GM12874 (cell line): ENCODE results near the gene CCDC9.
A peak's percentile ranks its signal among the peaks of the same experiment; 100 is the strongest.

Experiments
- CTCF ChIP-seq: IDR thresholded peaks from 2 replicates; pipeline ENCODE4 v1.5.1; 2011; ENCODE audit warnings: low read depth, mild to moderate bottlenecking, control low read depth, low read length, moderate library complexity; ENCODE audit not compliant: insufficient read depth

Gene CCDC9

GRCh38 chr19:47255879-47256692 is at the start of gene CCDC9:
Gene CCDC9 (plus strand): TSS chr19:47256525. CDS start chr19:47258401, 1,876 bp downstream.
- TF ChIP-seq CTCF: no peak

- no peak for TF ChIP-seq CTCF
These were observed 46.8 kb upstream of the CCDC9 start for GRCh38 chr19:47209319-47210179.

- TF ChIP-seq CTCF: no peak
These were observed 46.2 kb upstream of the CCDC9 start for GRCh38 chr19:47210180-47210490.

- peak; percentile 67 for TF ChIP-seq CTCF
These were observed 45.5 kb upstream of the CCDC9 start for GRCh38 chr19:47210689-47211316.

- no peak for TF ChIP-seq CTCF
These were observed 40.7 kb upstream of the CCDC9 start for GRCh38 chr19:47215581-47215980.

- no peak for TF ChIP-seq CTCF
These were observed 35.1 kb upstream of the CCDC9 start for GRCh38 chr19:47221080-47221841.
